NCI-H2081 (cell line): ENCODE measurements around the gene ACAD9.
A peak's percentile ranks its signal among the peaks of the same experiment; 100 is the strongest.
"Not testable (repeated sequence)": the region's sequence is repeated elsewhere in the genome, so short reads cannot be mapped to it uniquely, and the experiment has no call there.

ENCODE experiments used
- DNase-seq, 2 experiments: peaks; one replicate each; lab custom pipeline; 2025; lab: John Stamatoyannopoulos, UW

ACAD9 gene

GRCh38 chr3:128861491-128861890 is 17.9 kb upstream of the ACAD9 start:
- no peak for DNase-seq

GRCh38 chr3:128863560-128863959 is 15.9 kb upstream of the ACAD9 start:
- DNase-seq = no peak

GRCh38 chr3:128864351-128864811 is 15.0 kb upstream of the ACAD9 start:
- DNase-seq = no peak

- DNase-seq = not testable (repeated sequence)
Measured at GRCh38 chr3:128864849-128865804, 14.3 kb upstream of the ACAD9 start.

GRCh38 chr3:128867200-128868125 is 12.0 kb upstream of the ACAD9 start:
- DNase-seq = no peak

GRCh38 chr3:128870347-128870746 is 9.1 kb upstream of the ACAD9 start:
- DNase-seq = no peak

GRCh38 chr3:128872282-128872681 is 7.1 kb upstream of the ACAD9 start:
- no peak for DNase-seq

- no peak for DNase-seq
Measured at GRCh38 chr3:128872744-128873143, 6.7 kb upstream of the ACAD9 start.

GRCh38 chr3:128873244-128874022 is 6.0 kb upstream of the ACAD9 start:
- no peak for DNase-seq

- DNase-seq = no peak
Measured at GRCh38 chr3:128874481-128875180, 4.8 kb upstream of the ACAD9 start.

- peak; percentile 29 to 47 for DNase-seq
Measured at GRCh38 chr3:128875556-128876120, 3.8 kb upstream of the ACAD9 start.

- no peak for DNase-seq
Measured at GRCh38 chr3:128878011-128878457, 1.4 kb upstream of the ACAD9 start.

- DNase-seq = peak in 1 of 2 experiments; percentile 47
Measured at GRCh38 chr3:128878556-128879124, 780 bp upstream of the ACAD9 start.

GRCh38 chr3:128879991-128880390 is 571 bp downstream of the ACAD9 start:
- no peak for DNase-seq

GRCh38 chr3:128880455-128880854 is 1.0 kb downstream of the ACAD9 start:
- not testable (repeated sequence) for DNase-seq

- DNase-seq = no peak
Measured at GRCh38 chr3:128881576-128881975, 2.2 kb downstream of the ACAD9 start.

- no peak for DNase-seq
Measured at GRCh38 chr3:128882719-128883118, 3.3 kb downstream of the ACAD9 start.

GRCh38 chr3:128884992-128885391 is 5.6 kb downstream of the ACAD9 start:
- no peak for DNase-seq

GRCh38 chr3:128889139-128889894 is 9.9 kb downstream of the ACAD9 start:
- no peak for DNase-seq
